GM23338 (cell line): ENCODE measurements around the gene LAMB1. TPM values are rescaled to one million over a fixed set of nuclear protein-coding genes. Genes with fewer than 3 reads are reported as not detected.

Experiments
- ATAC-seq: fragments of 200-7000 bp; cut with Tn5 transposase; 3 replicates; pipeline ENCODE4 v1.9.1; 2020
- DNase-seq: peaks from one replicate; pipeline ENCODE4 v3.0.0-alpha.2; 2015; ENCODE audit warnings: low spot score
- H2AFZ ChIP-seq: fragments of 200-600 bp; sonication (generic); 2 replicates; pipeline ENCODE4 v1.8.0; 2016; ENCODE audit warnings: antibody characterized with exemption, mild to moderate bottlenecking, moderate library complexity
- H3F3A ChIP-seq: fragments of 200-600 bp; sonication (generic); replicated peaks from 2 replicates; pipeline ENCODE4 v1.8.0; 2017; ENCODE audit warnings: antibody characterized with exemption, mixed run types, low read depth
- H3K27ac ChIP-seq: fragments of 200-600 bp; sonication (generic); 2 replicates; pipeline ENCODE4 v1.6.1; 2016; ENCODE audit warnings: low read depth
- H3K27me3 ChIP-seq: fragments of 200-600 bp; sonication (generic); 2 replicates; pipeline ENCODE4 v1.8.0; 2016; ENCODE audit warnings: mild to moderate bottlenecking, mixed run types, moderate library complexity; ENCODE audit not compliant: insufficient read depth
- H3K36me3 ChIP-seq: fragments of 200-600 bp; sonication (generic); 2 replicates; pipeline ENCODE4 v1.8.0; 2016; ENCODE audit warnings: mild to moderate bottlenecking; ENCODE audit not compliant: insufficient read depth
- H3K4me1 ChIP-seq: fragments of 200-600 bp; sonication (generic); 2 replicates; pipeline ENCODE4 v1.8.0; 2016; ENCODE audit warnings: mild to moderate bottlenecking, moderate library complexity; ENCODE audit not compliant: insufficient read depth
- H3K4me2 ChIP-seq: fragments of 200-600 bp; sonication (generic); 2 replicates; pipeline ENCODE4 v1.7.1; 2017; ENCODE audit warnings: mixed run types
- H3K4me3 ChIP-seq: fragments of 200-600 bp; sonication (generic); 2 replicates; pipeline ENCODE4 v1.6.1; 2016; ENCODE audit warnings: mixed run types
- H3K79me2 ChIP-seq: fragments of 200-600 bp; sonication (generic); replicated peaks from 2 replicates; pipeline ENCODE4 v1.8.0; 2017; ENCODE audit warnings: mild to moderate bottlenecking; ENCODE audit not compliant: insufficient read depth
- H3K9me2 ChIP-seq: fragments of 200-600 bp; sonication (generic); 2 replicates; pipeline ENCODE4 v1.8.0; 2017; ENCODE audit not compliant: insufficient read depth
- H4K20me1 ChIP-seq: fragments of 200-600 bp; sonication (generic); replicated peaks from 2 replicates; pipeline ENCODE4 v1.8.0; 2017; ENCODE audit warnings: mild to moderate bottlenecking; ENCODE audit not compliant: insufficient read depth
- H3K27ac Mint-ChIP-seq: 2 replicates; pipeline ENCODE4 v1.8.0; 2020; ENCODE audit warnings: inconsistent platforms, mild to moderate bottlenecking, moderate library complexity, mixed read lengths
- H3K27me3 Mint-ChIP-seq: 3 replicates; pipeline ENCODE4 v1.8.0; 2022; ENCODE audit warnings: low read depth, mild to moderate bottlenecking, moderate library complexity, mixed read lengths, inconsistent platforms; ENCODE audit not compliant: insufficient read depth, poor library complexity
- H3K36me3 Mint-ChIP-seq: 3 replicates; pipeline ENCODE4 v1.8.0; 2021; ENCODE audit warnings: low read depth, mild to moderate bottlenecking, inconsistent platforms, moderate library complexity, mixed read lengths
- H3K4me1 Mint-ChIP-seq: 3 replicates; pipeline ENCODE4 v1.8.0; 2020; ENCODE audit warnings: mild to moderate bottlenecking, inconsistent platforms, mixed read lengths
- H3K4me3 Mint-ChIP-seq: 3 replicates; pipeline ENCODE4 v1.8.0; 2021; ENCODE audit warnings: moderate library complexity, mild to moderate bottlenecking, inconsistent platforms, mixed read lengths
- H3K9me3 Mint-ChIP-seq: 3 replicates; pipeline ENCODE4 v1.8.0; 2020; ENCODE audit warnings: moderate library complexity, mild to moderate bottlenecking, inconsistent platforms, mixed read lengths
- CTCF ChIP-seq, 2 experiments: fragments of 200-600 bp in 1 of 2; sonication (generic) in 1 of 2; conservative IDR thresholded peaks; 2 replicates each; pipeline versions ENCODE4 v1.5.1 to v1.6.1; 2016 to 2017; ENCODE audit warnings: antibody characterized with exemption in 2 of 2, low read depth in 2 of 2, mild to moderate bottlenecking in 2 of 2, moderate library complexity in 1 of 2
- ETS1 ChIP-seq: IDR thresholded peaks from 2 replicates; pipeline ENCODE4 v1.6.1; 2016; ENCODE audit warnings: antibody characterized with exemption
- POLR2AphosphoS5 ChIP-seq: IDR thresholded peaks from 2 replicates; pipeline ENCODE4 v1.6.1; 2016; ENCODE audit warnings: antibody characterized with exemption, low read depth
- ZNF462 ChIP-seq: fragments of 250-450 bp; sonication (Bioruptor Pico); IDR thresholded peaks from 2 replicates; pipeline ENCODE4 v1.5.0; 2020; ENCODE audit warnings: mild to moderate bottlenecking, moderate library complexity
- polyA plus RNA-seq: library from polyadenylated mRNA; unstranded; fragments of >200 nt; fragmentation: Nextera tagmentation; extraction: Ambion mirVana; gene quantifications from 2 replicates; pipeline ENCODE4 v1.2.1, GENCODE V29; 2016
- total RNA-seq: library from RNA; depleted of rRNA; stranded (reverse); fragments of >200 nt; shearing (Covaris generic); gene quantifications from 2 replicates; pipeline ENCODE4 v1.2.3, GENCODE V29; 2014

Gene LAMB1
- total and polyA plus RNA-seq, 2 experiments from 2014 or later, result 53.5 to 57.8 TPM

GRCh38 chr7:107962817-107963216 lies 40.1 kb downstream of the LAMB1 start:
- Histone ChIP-seq H4K20me1 (no peaks in the 10 kb centered on the region; the same call in 1 of the 2 replicates), H3K27ac (no peak overlapping the region), H3K79me2 (no peaks in the 10 kb centered on the region), H3K4me1 (peaks cover 23% of the 10 kb centered on the region), H2AFZ (no peak overlapping the region), H3K4me2 (no peak overlapping the region), H3K27me3 (no peaks in the 10 kb centered on the region), H3F3A (no peaks in the 10 kb centered on the region), H3K36me3 (peaks cover 16% of the 10 kb centered on the region), H3K9me2 (no peaks in the 10 kb centered on the region), H3K4me3 (no peak overlapping the region)
- Mint-ChIP-seq H3K4me3 (no peak overlapping the region), H3K9me3 (no peaks in the 10 kb centered on the region), H3K27me3 (no peaks in the 10 kb centered on the region), H3K36me3 (peaks cover 30% of the 10 kb centered on the region), H3K27ac (no peak overlapping the region), H3K4me1 (peaks cover 34% of the 10 kb centered on the region)
- TF ChIP-seq ETS1 (no peak), CTCF (conservative IDR thresholded peaks at IDR 0.05; ENCODE audit: low read depth in 2 of 2) (no peak), POLR2AphosphoS5 (no peak), ZNF462 (no peak)
- no peak for DNase-seq
- ATAC-seq, result no peak
